HepG2 (cell line): ENCODE data around the gene LRRC74A. TPM values are rescaled to one million over a fixed set of nuclear protein-coding genes. Genes with fewer than 3 reads are reported as not detected.
A peak's percentile ranks its signal among the peaks of the same experiment; 100 is the strongest.

Experiments
- HNRNPLL ChIP-seq: fragments of 200-400 bp; formaldehyde crosslinking; IDR thresholded peaks from 2 replicates; pipeline ENCODE4 v1.6.1; 2017; ENCODE audit warnings: mild to moderate bottlenecking, low read depth, low read length; ENCODE audit not compliant: poor library complexity, severe bottlenecking
- LCORL ChIP-seq, 2 experiments: fragments of 450-650 bp in 1 of 2; sonication (generic) in 1 of 2; formaldehyde crosslinking in 1 of 2; IDR thresholded peaks; 2 replicates each; pipeline versions ENCODE4 v1.5.0 to v1.6.1; 2017 to 2020; ENCODE audit warnings: antibody characterized with exemption in 1 of 2, missing genetic modification reagents in 1 of 2
- MYC ChIP-seq: sonication (generic); formaldehyde crosslinking; IDR thresholded peaks from 2 replicates; pipeline ENCODE4 v1.9.0; 2021; ENCODE audit warnings: missing genetic modification reagents, borderline replicate concordance
- ZNF263 ChIP-seq: sonication (generic); formaldehyde crosslinking; IDR thresholded peaks from 2 replicates; pipeline ENCODE4 v1.4.0; 2020; ENCODE audit warnings: missing genetic modification reagents
- ZNF768 ChIP-seq: sonication (generic); formaldehyde crosslinking; IDR thresholded peaks from 2 replicates; pipeline ENCODE4 v1.4.0; 2020; ENCODE audit warnings: missing genetic modification reagents
- polyA plus RNA-seq, 8 experiments: library from polyadenylated mRNA; depleted of rRNA in 3 of 8; stranded (reverse) in 7 of 8; unstranded in 1 of 8; fragments of >200 nt; fragmentation: Illumina TruSeq in 4 of 8; extraction: Trizol in 4 of 8; gene quantifications; 2 replicates each; pipeline versions ENCODE4 v1.2.1 to v1.2.3, GENCODE V29; 2011 to 2016; ENCODE audit warnings: low read depth in 4 of 8, missing spikeins in 1 of 8, mixed read lengths in 1 of 8; ENCODE audit not compliant: insufficient read depth in 1 of 8
- total RNA-seq, 5 experiments: library from RNA; depleted of rRNA; stranded (reverse); fragments of >200 nt; fragmentation: Illumina TruSeq; extraction: Trizol; gene quantifications; 2 replicates each; pipeline ENCODE4 v1.2.3, GENCODE V29; 2016; ENCODE audit warnings: low read depth in 1 of 5
- TF ChIP-seq, protein P1 (sequence below): sonication (generic); formaldehyde crosslinking; IDR thresholded peaks from 2 replicates; pipeline ENCODE4 v1.5.0; 2020; ENCODE audit warnings: mild to moderate bottlenecking, missing genetic modification reagents, borderline replicate concordance
- TF ChIP-seq, protein P2 (sequence below): sonication (generic); formaldehyde crosslinking; IDR thresholded peaks from 2 replicates; pipeline ENCODE4 v1.5.1; 2020; ENCODE audit warnings: mild to moderate bottlenecking, missing genetic modification reagents, moderate library complexity
- TF ChIP-seq, protein P3 (sequence below): IDR thresholded peaks from 2 replicates; pipeline ENCODE4 v1.6.1; 2016; ENCODE audit warnings: missing compliant biosample characterization, missing genetic modification reagents, borderline replicate concordance
- TF ChIP-seq, protein P4 (sequence below): sonication (generic); formaldehyde crosslinking; IDR thresholded peaks from 2 replicates; pipeline ENCODE4 v1.4.0; 2020; ENCODE audit warnings: missing genetic modification reagents
- TF ChIP-seq, protein P5 (sequence below): sonication (generic); formaldehyde crosslinking; IDR thresholded peaks from 2 replicates; pipeline ENCODE4 v1.4.0; 2020; ENCODE audit warnings: missing genetic modification reagents

LRRC74A gene
- total and polyA plus RNA-seq, 2 of the 13 experiments (the other 11 are each of a cell fraction or from before 2014, with no cell fraction given): not detected

DNA sequence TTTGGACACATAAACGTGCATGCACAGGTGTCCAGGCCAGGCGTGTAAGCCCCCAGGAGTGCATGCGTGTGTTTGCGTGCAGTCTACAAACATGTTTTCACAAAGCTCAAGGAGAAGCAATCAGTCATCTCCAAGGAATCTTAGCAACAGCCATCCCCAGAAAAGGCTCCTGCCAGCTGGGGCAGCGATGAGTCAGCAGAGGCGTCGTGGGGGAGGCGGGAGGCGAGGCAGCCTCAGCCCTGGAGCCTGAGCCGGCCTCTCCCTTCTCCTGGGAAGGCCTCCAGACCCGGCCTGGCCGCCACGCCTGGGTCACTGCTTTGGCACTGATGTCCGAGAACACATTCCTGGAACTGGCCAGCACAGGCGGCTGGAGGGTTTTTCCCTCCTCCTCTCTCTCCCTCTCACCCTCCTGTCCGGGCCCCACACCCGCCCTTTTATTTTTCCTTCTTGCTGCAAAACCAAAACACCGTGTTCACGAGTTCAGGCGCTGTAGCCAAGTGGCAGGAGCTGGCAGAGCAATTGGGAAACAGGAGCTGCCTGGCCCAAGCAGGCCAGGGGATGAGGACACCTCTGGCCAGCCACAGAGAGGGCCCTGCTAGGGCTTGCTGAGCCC, 92.7 kb downstream of the LRRC74A start (continued):
- TF ChIP-seq, protein P1, sequence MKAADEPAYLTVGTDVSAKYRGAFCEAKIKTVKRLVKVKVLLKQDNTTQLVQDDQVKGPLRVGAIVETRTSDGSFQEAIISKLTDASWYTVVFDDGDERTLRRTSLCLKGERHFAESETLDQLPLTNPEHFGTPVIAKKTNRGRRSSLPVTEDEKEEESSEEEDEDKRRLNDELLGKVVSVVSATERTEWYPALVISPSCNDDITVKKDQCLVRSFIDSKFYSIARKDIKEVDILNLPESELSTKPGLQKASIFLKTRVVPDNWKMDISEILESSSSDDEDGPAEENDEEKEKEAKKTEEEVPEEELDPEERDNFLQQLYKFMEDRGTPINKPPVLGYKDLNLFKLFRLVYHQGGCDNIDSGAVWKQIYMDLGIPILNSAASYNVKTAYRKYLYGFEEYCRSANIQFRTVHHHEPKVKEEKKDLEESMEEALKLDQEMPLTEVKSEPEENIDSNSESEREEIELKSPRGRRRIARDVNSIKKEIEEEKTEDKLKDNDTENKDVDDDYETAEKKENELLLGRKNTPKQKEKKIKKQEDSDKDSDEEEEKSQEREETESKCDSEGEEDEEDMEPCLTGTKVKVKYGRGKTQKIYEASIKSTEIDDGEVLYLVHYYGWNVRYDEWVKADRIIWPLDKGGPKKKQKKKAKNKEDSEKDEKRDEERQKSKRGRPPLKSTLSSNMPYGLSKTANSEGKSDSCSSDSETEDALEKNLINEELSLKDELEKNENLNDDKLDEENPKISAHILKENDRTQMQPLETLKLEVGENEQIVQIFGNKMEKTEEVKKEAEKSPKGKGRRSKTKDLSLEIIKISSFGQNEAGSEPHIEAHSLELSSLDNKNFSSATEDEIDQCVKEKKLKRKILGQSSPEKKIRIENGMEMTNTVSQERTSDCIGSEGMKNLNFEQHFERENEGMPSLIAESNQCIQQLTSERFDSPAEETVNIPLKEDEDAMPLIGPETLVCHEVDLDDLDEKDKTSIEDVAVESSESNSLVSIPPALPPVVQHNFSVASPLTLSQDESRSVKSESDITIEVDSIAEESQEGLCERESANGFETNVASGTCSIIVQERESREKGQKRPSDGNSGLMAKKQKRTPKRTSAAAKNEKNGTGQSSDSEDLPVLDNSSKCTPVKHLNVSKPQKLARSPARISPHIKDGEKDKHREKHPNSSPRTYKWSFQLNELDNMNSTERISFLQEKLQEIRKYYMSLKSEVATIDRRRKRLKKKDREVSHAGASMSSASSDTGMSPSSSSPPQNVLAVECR: peak; percentile 37; the same call in 1 of the 2 replicates
- 0 out of 2 replicates have a peak, but pooled peaks have one; percentile 30 for TF ChIP-seq ZNF263 (CRISPR knock-in tag)
- TF ChIP-seq, protein P2, sequence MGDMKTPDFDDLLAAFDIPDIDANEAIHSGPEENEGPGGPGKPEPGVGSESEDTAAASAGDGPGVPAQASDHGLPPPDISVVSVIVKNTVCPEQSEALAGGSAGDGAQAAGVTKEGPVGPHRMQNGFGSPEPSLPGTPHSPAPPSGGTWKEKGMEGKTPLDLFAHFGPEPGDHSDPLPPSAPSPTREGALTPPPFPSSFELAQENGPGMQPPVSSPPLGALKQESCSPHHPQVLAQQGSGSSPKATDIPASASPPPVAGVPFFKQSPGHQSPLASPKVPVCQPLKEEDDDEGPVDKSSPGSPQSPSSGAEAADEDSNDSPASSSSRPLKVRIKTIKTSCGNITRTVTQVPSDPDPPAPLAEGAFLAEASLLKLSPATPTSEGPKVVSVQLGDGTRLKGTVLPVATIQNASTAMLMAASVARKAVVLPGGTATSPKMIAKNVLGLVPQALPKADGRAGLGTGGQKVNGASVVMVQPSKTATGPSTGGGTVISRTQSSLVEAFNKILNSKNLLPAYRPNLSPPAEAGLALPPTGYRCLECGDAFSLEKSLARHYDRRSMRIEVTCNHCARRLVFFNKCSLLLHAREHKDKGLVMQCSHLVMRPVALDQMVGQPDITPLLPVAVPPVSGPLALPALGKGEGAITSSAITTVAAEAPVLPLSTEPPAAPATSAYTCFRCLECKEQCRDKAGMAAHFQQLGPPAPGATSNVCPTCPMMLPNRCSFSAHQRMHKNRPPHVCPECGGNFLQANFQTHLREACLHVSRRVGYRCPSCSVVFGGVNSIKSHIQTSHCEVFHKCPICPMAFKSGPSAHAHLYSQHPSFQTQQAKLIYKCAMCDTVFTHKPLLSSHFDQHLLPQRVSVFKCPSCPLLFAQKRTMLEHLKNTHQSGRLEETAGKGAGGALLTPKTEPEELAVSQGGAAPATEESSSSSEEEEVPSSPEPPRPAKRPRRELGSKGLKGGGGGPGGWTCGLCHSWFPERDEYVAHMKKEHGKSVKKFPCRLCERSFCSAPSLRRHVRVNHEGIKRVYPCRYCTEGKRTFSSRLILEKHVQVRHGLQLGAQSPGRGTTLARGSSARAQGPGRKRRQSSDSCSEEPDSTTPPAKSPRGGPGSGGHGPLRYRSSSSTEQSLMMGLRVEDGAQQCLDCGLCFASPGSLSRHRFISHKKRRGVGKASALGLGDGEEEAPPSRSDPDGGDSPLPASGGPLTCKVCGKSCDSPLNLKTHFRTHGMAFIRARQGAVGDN (CRISPR knock-in tag): peak; percentile 63
- peak; percentile 25; the same call in 1 of the 2 replicates for TF ChIP-seq MYC (CRISPR knock-in tag)
- no peak for TF ChIP-seq HNRNPLL
- TF ChIP-seq, protein P3, sequence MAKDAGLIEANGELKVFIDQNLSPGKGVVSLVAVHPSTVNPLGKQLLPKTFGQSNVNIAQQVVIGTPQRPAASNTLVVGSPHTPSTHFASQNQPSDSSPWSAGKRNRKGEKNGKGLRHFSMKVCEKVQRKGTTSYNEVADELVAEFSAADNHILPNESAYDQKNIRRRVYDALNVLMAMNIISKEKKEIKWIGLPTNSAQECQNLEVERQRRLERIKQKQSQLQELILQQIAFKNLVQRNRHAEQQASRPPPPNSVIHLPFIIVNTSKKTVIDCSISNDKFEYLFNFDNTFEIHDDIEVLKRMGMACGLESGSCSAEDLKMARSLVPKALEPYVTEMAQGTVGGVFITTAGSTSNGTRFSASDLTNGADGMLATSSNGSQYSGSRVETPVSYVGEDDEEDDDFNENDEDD (CRISPR knock-in tag): peak; percentile 15; the same call in 1 of the 2 replicates
- TF ChIP-seq, protein P4, sequence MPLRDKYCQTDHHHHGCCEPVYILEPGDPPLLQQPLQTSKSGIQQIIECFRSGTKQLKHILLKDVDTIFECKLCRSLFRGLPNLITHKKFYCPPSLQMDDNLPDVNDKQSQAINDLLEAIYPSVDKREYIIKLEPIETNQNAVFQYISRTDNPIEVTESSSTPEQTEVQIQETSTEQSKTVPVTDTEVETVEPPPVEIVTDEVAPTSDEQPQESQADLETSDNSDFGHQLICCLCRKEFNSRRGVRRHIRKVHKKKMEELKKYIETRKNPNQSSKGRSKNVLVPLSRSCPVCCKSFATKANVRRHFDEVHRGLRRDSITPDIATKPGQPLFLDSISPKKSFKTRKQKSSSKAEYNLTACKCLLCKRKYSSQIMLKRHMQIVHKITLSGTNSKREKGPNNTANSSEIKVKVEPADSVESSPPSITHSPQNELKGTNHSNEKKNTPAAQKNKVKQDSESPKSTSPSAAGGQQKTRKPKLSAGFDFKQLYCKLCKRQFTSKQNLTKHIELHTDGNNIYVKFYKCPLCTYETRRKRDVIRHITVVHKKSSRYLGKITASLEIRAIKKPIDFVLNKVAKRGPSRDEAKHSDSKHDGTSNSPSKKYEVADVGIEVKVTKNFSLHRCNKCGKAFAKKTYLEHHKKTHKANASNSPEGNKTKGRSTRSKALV (CRISPR knock-in tag): 0 out of 2 replicates have a peak, but pooled peaks have one; percentile 49
- 0 out of 2 replicates have a peak, but pooled peaks have one; percentile 34 for TF ChIP-seq ZNF768 (CRISPR knock-in tag)
- TF ChIP-seq, protein P5, sequence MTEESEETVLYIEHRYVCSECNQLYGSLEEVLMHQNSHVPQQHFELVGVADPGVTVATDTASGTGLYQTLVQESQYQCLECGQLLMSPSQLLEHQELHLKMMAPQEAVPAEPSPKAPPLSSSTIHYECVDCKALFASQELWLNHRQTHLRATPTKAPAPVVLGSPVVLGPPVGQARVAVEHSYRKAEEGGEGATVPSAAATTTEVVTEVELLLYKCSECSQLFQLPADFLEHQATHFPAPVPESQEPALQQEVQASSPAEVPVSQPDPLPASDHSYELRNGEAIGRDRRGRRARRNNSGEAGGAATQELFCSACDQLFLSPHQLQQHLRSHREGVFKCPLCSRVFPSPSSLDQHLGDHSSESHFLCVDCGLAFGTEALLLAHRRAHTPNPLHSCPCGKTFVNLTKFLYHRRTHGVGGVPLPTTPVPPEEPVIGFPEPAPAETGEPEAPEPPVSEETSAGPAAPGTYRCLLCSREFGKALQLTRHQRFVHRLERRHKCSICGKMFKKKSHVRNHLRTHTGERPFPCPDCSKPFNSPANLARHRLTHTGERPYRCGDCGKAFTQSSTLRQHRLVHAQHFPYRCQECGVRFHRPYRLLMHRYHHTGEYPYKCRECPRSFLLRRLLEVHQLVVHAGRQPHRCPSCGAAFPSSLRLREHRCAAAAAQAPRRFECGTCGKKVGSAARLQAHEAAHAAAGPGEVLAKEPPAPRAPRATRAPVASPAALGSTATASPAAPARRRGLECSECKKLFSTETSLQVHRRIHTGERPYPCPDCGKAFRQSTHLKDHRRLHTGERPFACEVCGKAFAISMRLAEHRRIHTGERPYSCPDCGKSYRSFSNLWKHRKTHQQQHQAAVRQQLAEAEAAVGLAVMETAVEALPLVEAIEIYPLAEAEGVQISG: 0 out of 2 replicates have a peak, but pooled peaks have one; percentile 18
- TF ChIP-seq LCORL (IDR thresholded peaks at IDR 0.05): no peak
- TF ChIP-seq LCORL (CRISPR knock-in tag; IDR thresholded peaks at IDR 0.05): 0 out of 2 replicates have a peak, but pooled peaks have one; percentile 42
